NCI-H1048 (cell line): ENCODE measurements around the gene DMKN.

ENCODE experiments used
- DNase-seq: peaks from one replicate; lab custom pipeline; 2025; lab: John Stamatoyannopoulos, UW

DMKN gene

DNA sequence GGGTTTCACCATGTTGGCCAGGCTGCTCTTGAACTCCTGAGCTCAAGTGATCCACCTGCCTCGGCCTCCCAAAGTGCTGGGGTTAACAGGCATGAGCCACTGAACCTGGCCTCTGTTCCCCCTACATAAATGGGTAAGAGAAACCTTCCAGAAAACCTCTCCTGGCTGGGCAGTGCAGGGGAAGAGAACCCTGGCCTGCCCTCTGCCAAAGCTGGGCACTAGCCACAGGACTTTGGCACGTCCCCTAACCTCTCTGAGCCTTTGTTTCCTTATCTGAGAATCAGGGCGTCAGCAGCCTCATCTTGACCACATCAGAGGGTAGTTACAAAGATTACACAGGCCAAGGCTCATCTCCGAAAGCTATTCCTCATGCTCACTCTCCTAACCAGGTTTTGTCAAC, 12.4 kb upstream of the DMKN start:
- DNase-seq = no peak

DNA sequence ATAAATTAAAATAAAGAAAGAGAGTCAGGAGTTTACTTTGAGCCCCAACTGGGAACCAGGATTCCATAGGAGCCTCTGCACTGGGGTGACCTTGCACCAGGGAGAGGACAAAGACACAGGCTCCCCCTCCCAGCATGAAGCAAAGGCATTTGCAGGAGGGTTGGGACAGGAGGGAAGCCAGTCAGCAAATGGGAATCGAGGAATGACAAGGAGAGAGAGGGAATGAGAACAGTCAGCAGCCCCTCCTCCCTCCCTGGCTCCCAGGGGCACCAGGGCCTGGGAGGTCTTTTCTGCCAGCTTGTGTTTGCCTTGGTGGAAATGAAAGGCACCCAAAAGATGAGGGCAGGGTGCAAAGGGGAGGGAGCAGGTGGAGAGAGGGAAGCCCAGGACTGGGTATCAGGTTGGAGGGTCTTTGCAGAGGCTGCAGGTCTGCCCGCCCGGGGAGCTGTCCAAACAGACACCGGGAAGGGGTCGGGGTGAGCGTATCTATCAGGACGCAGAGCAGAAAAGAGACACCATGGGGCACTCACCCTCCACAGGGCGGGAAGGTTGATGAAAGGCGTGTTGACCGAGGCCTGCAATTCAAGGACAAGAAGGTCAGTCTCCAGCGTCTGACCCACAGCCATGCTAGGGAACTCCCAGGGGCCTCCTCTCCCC, 10.9 kb upstream of the DMKN start:
- no peak for DNase-seq

DNA sequence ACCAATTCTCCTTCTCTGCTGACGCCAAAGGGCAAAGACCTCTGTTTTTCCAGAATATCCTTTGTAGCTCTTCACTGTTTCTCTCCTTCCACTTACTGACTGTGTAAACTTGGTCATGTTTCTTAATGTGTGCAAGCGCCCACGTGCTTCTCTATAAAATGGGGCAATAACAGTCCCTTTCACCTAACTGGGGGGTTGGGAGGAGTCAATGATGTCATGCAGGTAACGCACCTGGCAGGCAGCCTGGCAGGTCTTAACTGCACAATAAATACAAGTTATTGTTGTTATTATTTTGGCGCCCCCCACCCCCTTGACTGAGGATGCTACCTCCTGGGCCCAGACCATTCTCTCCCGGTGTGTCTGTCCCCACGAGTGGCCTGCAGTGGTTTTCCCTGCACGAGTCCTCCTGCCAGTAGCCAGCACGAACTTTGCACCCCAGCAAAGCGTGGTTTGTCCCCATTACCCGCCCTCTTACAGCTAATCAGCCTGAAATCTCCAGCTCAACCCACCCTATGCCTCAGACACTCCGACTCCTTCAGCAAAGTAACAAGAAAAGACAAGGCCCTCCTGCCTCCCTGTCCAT, 9.4 kb upstream of the DMKN start:
- DNase-seq = no peak

DNA sequence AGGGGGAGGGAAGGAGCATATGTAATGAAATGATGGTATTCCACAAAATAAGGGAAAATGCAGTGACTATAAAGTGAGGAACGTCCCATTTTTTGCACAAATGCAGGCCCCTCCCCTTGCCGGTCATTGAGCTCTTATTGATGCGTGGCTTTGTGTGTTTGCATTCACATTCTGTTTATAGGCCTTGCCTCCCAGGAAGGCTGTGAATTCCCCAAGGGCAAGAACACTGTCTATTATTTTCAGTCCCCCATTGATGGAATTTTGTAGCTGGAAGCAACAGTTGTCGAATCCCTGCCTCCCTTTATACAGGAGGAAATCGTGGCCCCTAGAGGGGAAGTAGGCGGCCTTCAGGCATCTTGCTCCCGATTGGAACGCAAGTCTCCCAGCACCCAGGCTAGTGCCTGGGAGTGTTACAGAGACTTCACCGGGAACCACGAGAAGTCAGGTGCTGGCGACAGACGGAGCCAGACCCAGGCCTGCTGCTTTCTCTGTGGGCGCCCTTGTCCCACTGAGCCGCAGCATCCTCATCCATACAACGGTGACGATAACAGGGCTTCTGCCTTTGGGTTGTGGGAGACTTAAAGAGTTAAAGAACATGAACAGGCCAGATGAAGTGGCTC, 7.8 kb upstream of the DMKN start:
- no peak for DNase-seq

DNA sequence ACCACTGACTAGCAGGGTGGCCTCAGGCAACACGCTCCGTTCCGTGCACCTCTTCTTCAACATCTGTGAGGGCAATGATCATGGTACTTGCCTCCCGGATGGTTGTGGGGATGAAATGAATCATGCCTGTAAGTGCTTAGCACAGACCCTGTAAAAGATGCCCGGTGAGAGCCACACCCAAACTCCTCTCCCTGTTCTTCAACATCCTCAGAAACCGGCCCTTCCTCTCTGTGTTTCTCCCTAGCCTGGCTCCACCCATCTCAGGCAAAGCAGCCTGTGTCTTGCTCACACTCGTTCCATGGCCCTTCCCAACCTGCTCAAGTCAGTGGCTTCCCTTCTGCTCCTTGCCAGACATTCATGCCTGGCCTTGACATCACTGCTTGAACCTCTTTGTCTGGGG, 5.8 kb upstream of the DMKN start:
- no peak for DNase-seq

DNA sequence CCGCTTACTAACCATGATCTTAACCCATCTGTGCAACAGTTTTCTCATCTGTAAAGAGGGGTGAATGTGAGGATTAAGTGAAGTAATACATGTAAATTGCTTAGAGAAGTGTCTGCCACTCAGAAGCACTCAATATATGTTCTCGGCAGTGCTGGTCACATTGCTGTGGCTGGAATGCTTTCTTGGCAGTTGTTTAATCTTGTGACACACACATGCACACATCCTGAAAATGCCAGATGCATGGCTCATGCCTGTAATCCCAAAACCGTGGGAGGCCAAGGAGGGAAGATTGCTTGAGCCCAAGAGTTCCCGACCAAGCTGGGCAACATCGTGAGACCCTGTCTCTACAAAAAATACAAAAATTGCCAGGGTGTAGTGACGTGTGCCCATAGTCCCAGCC, 4.9 kb upstream of the DMKN start:
- no peak for DNase-seq

DNA sequence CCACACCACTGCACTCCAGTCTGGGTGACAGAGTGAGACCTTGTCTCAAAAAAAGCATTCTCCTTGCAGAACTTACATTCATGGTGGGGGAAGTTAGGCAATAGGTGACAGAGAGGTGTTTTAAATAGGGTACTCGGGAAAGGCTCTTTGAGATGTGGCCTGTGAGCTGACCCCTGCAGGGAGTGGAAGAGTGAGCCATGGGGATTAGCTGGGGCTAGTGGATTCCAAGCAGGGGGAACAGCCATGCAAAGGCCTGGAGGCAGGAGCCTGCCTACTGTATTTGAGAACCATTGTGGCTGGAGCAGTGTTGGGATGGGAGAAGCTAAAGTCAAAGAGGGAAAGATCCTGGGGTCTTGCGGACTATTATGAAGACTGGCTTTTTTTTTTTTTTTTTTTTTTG, 3.9 kb upstream of the DMKN start:
- no peak for DNase-seq

DNA sequence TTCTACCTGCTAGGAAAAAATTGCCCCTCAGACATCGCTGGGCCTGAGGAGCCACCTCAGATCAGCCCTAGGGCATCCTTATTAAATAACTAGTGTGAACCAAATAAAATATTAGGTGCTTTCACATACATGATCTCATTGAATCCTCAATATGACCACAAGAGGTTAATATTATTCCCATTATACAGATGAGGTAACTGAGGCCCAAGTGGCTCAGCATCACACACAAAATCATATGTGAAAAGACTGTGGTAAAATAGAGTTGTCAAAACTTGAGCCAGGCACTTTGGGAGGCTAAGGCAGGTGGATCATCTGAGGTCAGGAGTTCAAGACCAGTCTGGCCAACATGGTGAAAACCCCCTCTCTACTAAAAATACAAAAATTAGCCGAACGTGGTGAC, 2.9 kb upstream of the DMKN start:
- DNase-seq = no peak

DNA sequence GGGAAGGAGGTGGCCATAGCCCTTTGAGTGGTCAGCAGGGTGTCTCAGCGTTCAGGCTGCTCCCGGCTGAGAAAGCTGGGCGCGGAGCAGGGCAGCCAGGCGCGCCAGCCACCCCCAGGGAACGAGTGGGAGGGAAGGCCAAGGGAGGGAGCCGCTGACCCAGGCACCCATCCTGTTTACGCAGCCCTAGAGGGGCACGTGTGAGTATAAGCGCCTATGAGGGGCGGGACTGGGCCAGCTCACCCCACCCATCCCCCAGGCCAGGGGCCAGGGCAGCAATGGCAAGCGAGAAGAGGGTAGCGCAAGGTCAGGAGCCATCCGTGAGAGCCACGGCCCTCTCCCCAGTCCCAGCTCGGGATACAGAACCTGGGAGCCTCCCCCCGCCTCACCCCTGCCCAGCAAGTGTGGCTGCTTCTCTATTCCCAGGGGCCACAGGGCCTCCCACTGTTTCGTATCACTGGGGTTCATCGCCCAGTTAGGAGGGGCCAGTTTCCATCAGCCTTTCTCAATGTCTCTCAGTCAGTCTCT, 897 bp upstream of the DMKN start:
- DNase-seq = no peak

DNA sequence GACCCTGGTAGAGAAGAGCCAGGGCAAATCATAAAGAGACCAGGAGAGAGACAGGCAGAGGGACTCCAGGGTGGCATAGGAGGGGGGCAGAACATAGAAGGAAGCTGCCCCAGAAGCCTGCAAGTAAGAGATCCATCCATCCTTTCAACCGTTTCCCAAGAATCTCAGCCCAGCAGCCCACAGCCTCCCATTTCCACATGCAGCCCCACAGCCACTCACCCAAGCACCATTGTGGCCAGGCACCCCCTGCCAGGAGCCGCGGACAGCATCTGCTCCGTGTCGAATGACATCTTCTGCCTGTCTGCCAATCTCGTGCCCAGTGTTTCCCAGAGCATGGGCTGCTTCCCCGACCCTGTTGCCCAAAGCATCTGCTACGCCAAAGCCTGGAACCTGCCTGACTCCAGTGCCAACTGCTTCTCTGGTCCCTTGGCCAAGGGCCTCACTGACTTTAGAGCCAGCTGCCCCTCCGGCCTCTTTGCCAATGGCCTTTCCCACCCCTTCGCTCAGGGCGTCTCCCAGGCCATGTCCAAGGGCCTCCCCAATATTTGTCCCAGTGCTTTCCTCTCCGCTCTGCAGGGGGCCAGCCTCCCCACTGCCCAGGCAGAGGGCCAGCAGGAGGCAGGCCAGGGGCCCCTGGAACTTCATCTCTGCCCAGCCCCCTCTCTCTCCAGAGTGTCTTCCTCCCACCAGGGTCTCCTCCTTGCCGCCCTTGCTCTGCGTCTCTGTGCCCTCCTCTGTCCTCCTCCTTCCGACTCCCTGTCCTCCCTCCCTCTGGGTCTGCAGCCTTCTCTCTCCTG, 420 bp downstream of the DMKN start:
- DNase-seq = no peak

DNA sequence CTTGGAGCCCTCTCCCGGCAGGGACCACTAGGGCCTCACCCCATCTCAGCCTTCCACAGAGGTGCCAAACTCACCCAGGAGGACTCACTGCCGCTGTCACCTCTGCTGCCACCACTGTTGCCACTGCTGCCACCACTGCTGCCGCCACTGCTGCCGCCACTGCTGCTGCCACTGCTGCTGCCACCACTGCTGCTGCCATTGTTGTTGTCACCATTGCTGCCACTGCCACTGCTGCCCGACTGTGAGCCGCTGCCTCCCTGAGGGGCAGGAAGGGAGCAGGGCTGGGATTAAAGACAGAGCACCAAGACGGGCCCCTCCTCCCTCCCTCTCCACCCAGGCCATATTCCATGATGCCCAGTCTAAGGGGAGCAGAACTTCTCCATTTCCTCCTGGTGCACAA, 2.1 kb downstream of the DMKN start:
- DNase-seq = no peak

DNA sequence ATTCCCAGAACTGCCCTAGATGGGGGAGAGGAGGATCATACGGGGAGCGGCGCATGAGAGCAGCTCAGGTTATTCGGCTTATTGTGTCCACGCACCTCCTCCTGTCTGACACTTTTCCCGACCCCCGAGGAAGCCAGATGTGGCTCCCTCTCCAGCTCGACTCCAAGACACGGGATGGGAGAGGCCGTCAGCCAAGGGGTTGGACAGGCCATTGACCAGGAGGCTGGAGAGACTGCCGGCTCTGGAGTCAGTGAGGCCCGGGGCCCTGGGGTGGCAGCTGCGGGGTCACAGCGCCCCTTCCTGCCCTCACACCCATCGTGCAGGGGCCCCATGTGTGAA, 2.9 kb downstream of the DMKN start:
- DNase-seq = no peak

DNA sequence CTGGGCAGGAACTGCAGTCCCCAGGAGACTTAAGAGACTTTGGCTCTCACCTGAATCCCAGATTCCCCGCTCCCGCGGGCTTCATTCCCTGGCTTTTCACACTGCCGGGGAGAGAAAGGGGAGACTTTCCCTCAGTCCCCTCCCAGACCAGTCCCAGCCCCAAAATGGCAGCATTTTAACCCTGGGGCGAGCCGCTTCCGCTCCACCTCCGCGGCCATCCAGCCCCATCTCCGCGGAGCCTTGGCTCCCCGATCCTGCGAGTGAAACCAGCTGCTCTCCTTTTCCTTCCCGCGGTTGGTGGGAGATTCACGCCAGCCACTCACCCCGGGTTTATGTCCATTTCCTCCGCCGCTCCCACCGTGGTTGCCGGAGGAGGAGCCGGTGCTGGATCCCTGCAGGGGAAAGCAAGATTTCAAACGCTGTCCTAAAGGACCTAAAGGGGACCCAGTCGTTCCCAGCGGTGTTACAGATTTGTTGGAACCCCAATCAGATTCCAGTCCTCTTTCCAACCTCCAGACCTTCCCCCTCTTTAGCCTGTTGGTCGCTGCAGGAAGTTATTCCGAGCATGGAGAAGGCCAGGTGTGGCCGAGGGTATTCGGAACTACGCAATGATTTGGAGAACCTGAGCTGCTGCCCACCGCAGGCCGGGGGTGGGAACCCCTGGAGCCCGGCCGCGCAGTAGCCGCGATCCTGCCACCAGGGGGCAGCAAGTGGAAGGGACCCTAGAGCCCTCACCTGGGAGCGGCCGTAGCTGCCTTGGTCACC, 3.4 kb downstream of the DMKN start:
- no peak for DNase-seq

DNA sequence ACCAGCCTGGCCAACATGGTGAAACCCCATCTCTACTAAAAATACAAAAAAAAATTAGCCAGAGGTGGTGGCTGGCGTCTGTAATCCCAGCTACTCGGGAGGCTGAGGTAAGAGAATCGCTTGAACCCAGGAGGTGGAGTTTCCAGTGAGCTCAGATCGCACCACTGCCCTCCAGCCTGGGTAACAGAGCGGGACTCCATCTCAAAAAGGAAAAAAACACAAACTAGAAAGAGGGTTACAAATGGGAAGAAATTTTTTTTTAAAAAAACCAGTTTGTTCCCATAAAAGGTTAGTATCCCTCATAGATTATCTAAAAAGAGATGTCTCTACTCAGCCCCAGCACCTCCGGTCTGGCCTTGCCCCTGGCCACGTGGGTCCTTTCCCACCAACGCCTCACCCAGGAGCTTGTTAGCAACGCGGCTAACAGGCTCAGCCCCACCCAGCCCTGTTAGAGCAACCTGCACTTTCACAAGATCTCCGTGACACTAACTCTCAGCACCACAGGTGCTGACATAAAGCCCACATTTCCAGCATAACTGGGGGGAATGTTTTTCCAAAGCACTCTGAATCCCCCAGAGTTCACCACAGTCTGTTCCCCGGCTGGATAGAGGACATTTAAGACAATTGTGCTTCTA, 4.3 kb downstream of the DMKN start:
- no peak for DNase-seq

DNA sequence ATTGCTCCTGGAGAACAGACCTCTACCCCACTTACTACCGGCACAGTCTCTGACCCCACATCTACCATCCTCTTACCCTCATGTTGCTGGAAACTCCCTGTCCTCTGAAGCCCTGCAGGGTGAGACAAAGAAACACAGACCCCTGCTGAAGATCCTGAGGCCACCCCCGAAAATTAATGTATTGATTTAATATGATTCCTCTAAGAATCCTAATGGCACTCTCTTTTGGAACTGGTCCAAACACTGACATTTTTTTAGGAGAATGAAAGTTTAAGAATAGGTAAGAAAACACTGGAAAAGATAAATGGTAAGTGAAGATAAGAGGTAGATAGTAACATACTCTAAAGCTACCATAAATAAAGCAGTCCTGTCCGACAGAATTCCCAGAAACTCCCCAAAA, 5.3 kb downstream of the DMKN start:
- DNase-seq = no peak

DNA sequence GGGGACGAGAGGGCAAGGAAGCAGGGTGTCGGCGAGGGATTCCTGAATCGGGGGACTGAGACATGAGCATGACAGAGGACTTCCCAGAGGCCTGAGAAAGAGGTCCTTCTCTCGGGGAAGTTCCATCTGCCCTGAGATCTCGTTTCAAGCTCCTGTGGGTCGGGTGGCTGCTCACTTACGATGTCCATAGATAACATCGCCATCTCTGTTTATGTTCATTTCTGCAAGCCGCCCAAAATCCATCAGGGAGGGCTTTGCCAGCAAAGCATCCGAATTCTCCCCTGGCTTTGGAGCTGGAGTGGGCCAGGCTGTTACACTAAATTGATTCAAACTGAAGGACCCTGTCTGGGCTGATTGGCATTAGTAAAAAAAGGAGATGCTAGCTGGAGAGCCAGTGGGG, 5.9 kb downstream of the DMKN start:
- DNase-seq = no peak

DNA sequence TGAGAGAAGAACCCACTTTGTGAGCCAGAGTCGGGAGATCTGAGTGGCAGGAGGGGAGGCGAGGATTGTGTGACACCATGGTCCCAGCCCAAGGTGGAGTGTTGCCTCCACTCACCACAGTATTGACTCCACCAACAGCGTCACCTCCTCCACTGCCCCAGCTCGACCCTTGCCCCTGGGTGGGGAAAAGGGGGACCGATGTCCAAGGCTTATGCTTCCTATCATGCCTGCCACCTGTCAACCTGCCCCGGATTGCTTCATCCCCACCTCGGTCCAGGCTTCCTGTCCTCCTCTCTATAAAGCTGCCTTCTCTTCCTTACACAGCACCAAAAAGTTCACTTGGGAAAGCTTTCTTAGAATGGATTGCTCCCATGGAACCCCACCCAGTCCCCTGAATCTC, 7.4 kb downstream of the DMKN start:
- no peak for DNase-seq

DNA sequence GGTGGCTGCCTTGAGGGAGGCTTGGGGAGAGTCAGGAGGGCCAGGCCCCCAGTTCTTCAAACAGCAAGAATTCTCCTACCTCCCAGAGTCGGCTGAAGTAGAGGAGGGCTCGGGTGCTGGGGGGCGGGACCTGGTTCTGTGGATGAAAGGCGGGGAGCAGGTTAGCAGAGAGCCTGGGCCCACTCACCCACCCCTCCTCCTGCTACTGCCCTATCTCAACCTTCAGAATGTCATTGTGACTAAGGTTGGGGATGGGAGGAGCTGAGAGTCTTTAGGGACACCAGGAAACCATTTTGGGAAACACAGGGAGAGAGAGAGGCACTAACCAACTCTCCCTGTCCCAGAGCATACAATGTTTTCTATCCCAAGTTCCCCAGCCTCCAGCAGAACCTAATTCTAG, 10.7 kb downstream of the DMKN start:
- no peak for DNase-seq

DNA sequence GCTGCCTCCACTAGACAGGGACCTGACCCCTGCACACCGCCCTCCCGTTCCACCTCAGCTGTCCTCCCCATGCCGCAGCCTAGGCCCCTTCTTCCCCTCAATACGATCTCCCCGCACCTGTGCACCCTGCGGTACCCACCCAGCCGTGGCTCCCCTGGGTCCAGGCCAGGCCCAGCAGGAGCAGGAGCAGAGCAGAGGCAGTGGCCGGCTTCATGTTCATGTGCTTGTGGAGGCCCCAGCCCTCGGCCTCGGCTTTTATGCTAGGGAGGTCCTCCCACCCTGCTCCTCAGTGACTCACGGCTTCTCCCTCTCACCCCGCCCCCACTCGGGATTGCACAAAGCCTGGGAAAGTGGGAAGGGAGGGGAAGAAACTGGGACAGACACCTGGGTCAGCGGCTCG, 11.8 kb downstream of the DMKN start:
- no peak for DNase-seq

DNA sequence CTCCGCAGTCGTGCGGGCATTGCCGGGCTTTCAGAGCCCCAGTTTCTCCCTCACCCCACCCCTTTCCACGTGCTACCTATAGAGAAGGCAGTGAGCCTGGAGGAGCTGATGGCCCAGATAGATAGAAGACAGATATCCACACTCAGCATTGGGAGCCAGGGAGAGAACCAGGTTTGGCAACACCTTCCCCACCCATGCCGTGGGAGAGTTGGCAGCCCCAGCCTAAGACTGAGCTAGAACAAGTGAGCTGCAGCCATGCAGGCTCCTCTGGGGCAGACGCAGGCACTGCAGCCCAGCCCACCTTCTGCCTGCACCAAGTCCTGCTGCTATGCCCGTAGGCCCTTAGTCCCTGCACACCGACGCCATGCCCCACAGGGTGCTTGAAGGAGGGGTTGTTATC, 12.8 kb downstream of the DMKN start:
- no peak for DNase-seq

DNA sequence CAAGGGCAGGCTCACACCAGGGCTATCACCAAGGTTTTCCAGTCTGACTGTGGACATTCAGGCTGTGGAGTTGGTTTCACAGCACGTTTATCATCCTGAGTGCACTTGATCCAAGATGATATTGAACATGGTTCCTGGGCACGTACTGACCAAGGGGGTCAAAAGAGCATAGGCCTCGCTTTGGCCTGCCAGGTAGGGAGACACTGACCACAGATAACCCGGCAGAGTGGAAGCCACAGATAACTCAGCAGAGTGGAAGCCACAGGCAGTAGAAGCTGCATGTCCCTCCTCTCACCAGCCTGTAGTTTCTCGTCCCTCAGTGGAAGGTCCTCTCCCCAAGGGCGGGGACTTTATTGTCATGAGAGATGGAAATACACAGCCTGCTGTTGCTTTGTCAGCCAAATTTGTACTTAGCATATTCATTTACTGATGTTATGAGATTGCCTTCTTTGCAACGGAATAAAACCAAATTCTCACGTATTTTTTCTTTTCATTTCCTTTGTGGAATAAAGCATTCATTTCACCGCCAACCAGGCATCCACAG, 14.4 kb downstream of the DMKN start:
- DNase-seq = no peak

DNA sequence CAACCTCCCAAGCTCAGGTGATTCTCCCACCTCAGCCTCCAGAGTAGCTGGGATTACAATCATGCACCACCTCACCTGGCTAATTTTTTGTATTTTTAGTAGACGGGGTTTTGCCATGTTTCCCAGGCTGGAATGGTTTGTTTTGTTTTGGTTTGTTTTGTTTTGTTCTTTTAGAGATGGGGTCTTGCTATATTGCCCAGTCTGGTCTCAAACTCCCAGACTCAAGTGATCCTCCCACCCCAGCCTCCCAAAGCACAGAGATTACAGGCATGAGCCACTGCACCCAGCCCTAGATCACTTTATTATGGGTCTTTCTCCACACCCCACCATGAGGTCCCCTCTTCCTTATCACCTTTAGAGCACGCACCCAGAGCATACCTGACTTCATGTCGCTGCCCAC, 15.2 kb downstream of the DMKN start:
- no peak for DNase-seq
